WTC11 (cell line): ENCODE measurements around the gene C10orf95. TPM values are rescaled to one million over a fixed set of nuclear protein-coding genes. Genes with fewer than 3 reads are reported as not detected.

Experiments
- AR ChIP-seq: fragments of 250-450 bp; sonication (Bioruptor Pico); IDR thresholded peaks from 2 replicates; pipeline ENCODE4 v1.9.0; 2021; ENCODE audit warnings: mild to moderate bottlenecking
- ATF3 ChIP-seq: sonication (generic); formaldehyde crosslinking; conservative IDR thresholded peaks from 2 replicates; pipeline ENCODE4 v1.8.1; 2022; ENCODE audit warnings: mild to moderate bottlenecking, missing genetic modification reagents
- CTCF ChIP-seq: fragments of 200-600 bp; IDR thresholded peaks from 2 replicates; pipeline ENCODE4 v1.8.0; 2022; ENCODE audit warnings: antibody characterized with exemption
- E2F5 ChIP-seq: sonication (generic); formaldehyde crosslinking; IDR thresholded peaks from 2 replicates; pipeline ENCODE4 v1.8.1; 2022; ENCODE audit warnings: mild to moderate bottlenecking, moderate library complexity, missing genetic modification reagents
- EMX1 ChIP-seq: fragments of 250-450 bp; sonication (Bioruptor Pico); IDR thresholded peaks from 2 replicates; pipeline ENCODE4 v1.8.0; 2021; ENCODE audit warnings: mild to moderate bottlenecking
- GTF2I ChIP-seq: fragments of 250-450 bp; sonication (Bioruptor Pico); conservative IDR thresholded peaks from 2 replicates; pipeline ENCODE4 v1.4.0; 2021; ENCODE audit warnings: mild to moderate bottlenecking
- HMGXB4 ChIP-seq: sonication (generic); formaldehyde crosslinking; IDR thresholded peaks from 2 replicates; pipeline ENCODE4 v1.8.1; 2023; ENCODE audit warnings: mild to moderate bottlenecking, moderate library complexity, missing genetic modification reagents
- JAZF1 ChIP-seq: fragments of 250-450 bp; sonication (Bioruptor Pico); IDR thresholded peaks from 2 replicates; pipeline ENCODE4 v1.9.0; 2021; ENCODE audit warnings: moderate library complexity, mild to moderate bottlenecking, inconsistent platforms
- MAX ChIP-seq: sonication (generic); formaldehyde crosslinking; IDR thresholded peaks from 2 replicates; pipeline ENCODE4 v1.8.0; 2022; ENCODE audit warnings: mild to moderate bottlenecking, missing genetic modification reagents
- NFATC4 ChIP-seq: fragments of 250-450 bp; sonication (Bioruptor Pico); IDR thresholded peaks from 2 replicates; pipeline ENCODE4 v1.9.0; 2021; ENCODE audit warnings: mild to moderate bottlenecking
- NFE2L1 ChIP-seq: sonication (generic); formaldehyde crosslinking; IDR thresholded peaks from 2 replicates; pipeline ENCODE4 v1.8.1; 2023; ENCODE audit warnings: missing genetic modification reagents
- NFYB ChIP-seq: sonication (generic); formaldehyde crosslinking; conservative IDR thresholded peaks from 2 replicates; pipeline ENCODE4 v1.8.0; 2022; ENCODE audit warnings: low read depth, missing genetic modification reagents
- NR2C2 ChIP-seq: sonication (generic); formaldehyde crosslinking; IDR thresholded peaks from 2 replicates; pipeline ENCODE4 v1.8.0; 2022; ENCODE audit warnings: mild to moderate bottlenecking, missing genetic modification reagents
- NR3C1 ChIP-seq: sonication (generic); formaldehyde crosslinking; conservative IDR thresholded peaks from 2 replicates; pipeline ENCODE4 v1.8.1; 2023; ENCODE audit warnings: low read depth, mild to moderate bottlenecking, missing genetic modification reagents
- PRDM15 ChIP-seq: sonication (generic); formaldehyde crosslinking; IDR thresholded peaks from 2 replicates; pipeline ENCODE4 v1.8.0; 2022; ENCODE audit warnings: missing genetic modification reagents
- PRRX2 ChIP-seq: fragments of 250-450 bp; sonication (Bioruptor Pico); IDR thresholded peaks from 2 replicates; pipeline ENCODE4 v1.8.0; 2021; ENCODE audit warnings: mild to moderate bottlenecking
- SOX15 ChIP-seq: fragments of 250-450 bp; sonication (Bioruptor Pico); IDR thresholded peaks from 2 replicates; pipeline ENCODE4 v1.9.0; 2021; ENCODE audit warnings: mild to moderate bottlenecking
- SP1 ChIP-seq: sonication (generic); formaldehyde crosslinking; conservative IDR thresholded peaks from 2 replicates; pipeline ENCODE4 v1.8.1; 2022; ENCODE audit warnings: missing genetic modification reagents
- TCF7 ChIP-seq: sonication (generic); formaldehyde crosslinking; IDR thresholded peaks from 2 replicates; pipeline ENCODE4 v1.8.0; 2022; ENCODE audit warnings: mild to moderate bottlenecking, low read depth, missing genetic modification reagents, moderate library complexity
- TEAD4 ChIP-seq: sonication (generic); formaldehyde crosslinking; IDR thresholded peaks from 2 replicates; pipeline ENCODE4 v1.8.0; 2022; ENCODE audit warnings: mild to moderate bottlenecking, missing genetic modification reagents
- USF1 ChIP-seq: sonication (generic); formaldehyde crosslinking; IDR thresholded peaks from 2 replicates; pipeline ENCODE4 v1.8.0; 2022; ENCODE audit warnings: mild to moderate bottlenecking, missing genetic modification reagents
- USF2 ChIP-seq: sonication (generic); formaldehyde crosslinking; IDR thresholded peaks from 2 replicates; pipeline ENCODE4 v1.8.1; 2023; ENCODE audit warnings: mild to moderate bottlenecking, missing genetic modification reagents, moderate library complexity
- ZBTB21 ChIP-seq: sonication (generic); formaldehyde crosslinking; IDR thresholded peaks from 2 replicates; pipeline ENCODE4 v1.8.1; 2023; ENCODE audit warnings: mild to moderate bottlenecking, missing genetic modification reagents, borderline replicate concordance
- ZNF263 ChIP-seq: sonication (generic); formaldehyde crosslinking; IDR thresholded peaks from 2 replicates; pipeline ENCODE4 v1.8.1; 2022; ENCODE audit warnings: low read depth, mild to moderate bottlenecking, moderate library complexity, missing genetic modification reagents
- ZNF423 ChIP-seq: fragments of 250-450 bp; sonication (Bioruptor Pico); IDR thresholded peaks from 2 replicates; pipeline ENCODE4 v2.1.2; 2022; ENCODE audit warnings: mild to moderate bottlenecking, moderate library complexity
- total RNA-seq: library from RNA; stranded (reverse); gene quantifications from 3 replicates; pipeline ENCODE4 v1.2.3, GENCODE V29; 2021

The C10orf95 gene
- total RNA-seq, 1 experiment from 2014 or later: 0.96 TPM

- TF ChIP-seq JAZF1 (CRISPR knock-in tag): no peak
- no peak for TF ChIP-seq NR3C1 (CRISPR knock-in tag)
- peak; percentile 64; the same call in 1 of the 2 replicates for TF ChIP-seq E2F5 (CRISPR knock-in tag)
- TF ChIP-seq USF2 (CRISPR knock-in tag): peak; percentile 94
- TF ChIP-seq SOX15 (CRISPR knock-in tag): no peak
- peak; percentile 95 for TF ChIP-seq USF1 (CRISPR knock-in tag)
- no peak for TF ChIP-seq PRRX2 (CRISPR knock-in tag)
- no peak for TF ChIP-seq ZNF263
- peak; percentile 89 for TF ChIP-seq SP1
- no peak for TF ChIP-seq EMX1 (CRISPR knock-in tag)
- TF ChIP-seq ATF3 (CRISPR knock-in tag): no peak
- TF ChIP-seq NR2C2 (CRISPR knock-in tag): no peak
- TF ChIP-seq CTCF: no peak
- TF ChIP-seq ZBTB21 (CRISPR knock-in tag): 0 out of 2 replicates have a peak, but pooled peaks have one; percentile 14
- no peak for TF ChIP-seq NFE2L1 (CRISPR knock-in tag)
- TF ChIP-seq NFYB (CRISPR knock-in tag): peak; percentile 81
- no peak for TF ChIP-seq TEAD4
- no peak for TF ChIP-seq HMGXB4 (CRISPR knock-in tag)
- TF ChIP-seq PRDM15 (CRISPR knock-in tag): no peak
- TF ChIP-seq AR: no peak
- TF ChIP-seq GTF2I (CRISPR knock-in tag): no peak
- peak; percentile 69; the same call in 1 of the 2 replicates for TF ChIP-seq MAX (CRISPR knock-in tag)
- 0 out of 2 replicates have a peak, but pooled peaks have one; percentile 16 for TF ChIP-seq NFATC4 (CRISPR knock-in tag)
- TF ChIP-seq ZNF423 (CRISPR knock-in tag): no peak
- TF ChIP-seq TCF7 (CRISPR knock-in tag): no peak
Measured at GRCh38 chr10:102461187-102462054, 10.1 kb upstream of the C10orf95 start (continued).
